GM23338 (cell line): ENCODE results near the gene NTM. TPM values are rescaled to one million over a fixed set of nuclear protein-coding genes. Genes with fewer than 3 reads are reported as not detected.

ENCODE experiments used
- ATAC-seq: fragments of 200-7000 bp; cut with Tn5 transposase; 3 replicates; pipeline ENCODE4 v1.9.1; 2020
- DNase-seq: peaks from one replicate; pipeline ENCODE4 v3.0.0-alpha.2; 2015; ENCODE audit warnings: low spot score
- H2AFZ ChIP-seq: fragments of 200-600 bp; sonication (generic); 2 replicates; pipeline ENCODE4 v1.8.0; 2016; ENCODE audit warnings: antibody characterized with exemption, mild to moderate bottlenecking, moderate library complexity
- H3F3A ChIP-seq: fragments of 200-600 bp; sonication (generic); replicated peaks from 2 replicates; pipeline ENCODE4 v1.8.0; 2017; ENCODE audit warnings: antibody characterized with exemption, mixed run types, low read depth
- H3K27ac ChIP-seq: fragments of 200-600 bp; sonication (generic); 2 replicates; pipeline ENCODE4 v1.6.1; 2016; ENCODE audit warnings: low read depth
- H3K27me3 ChIP-seq: fragments of 200-600 bp; sonication (generic); 2 replicates; pipeline ENCODE4 v1.8.0; 2016; ENCODE audit warnings: mild to moderate bottlenecking, mixed run types, moderate library complexity; ENCODE audit not compliant: insufficient read depth
- H3K36me3 ChIP-seq: fragments of 200-600 bp; sonication (generic); 2 replicates; pipeline ENCODE4 v1.8.0; 2016; ENCODE audit warnings: mild to moderate bottlenecking; ENCODE audit not compliant: insufficient read depth
- H3K4me1 ChIP-seq: fragments of 200-600 bp; sonication (generic); 2 replicates; pipeline ENCODE4 v1.8.0; 2016; ENCODE audit warnings: mild to moderate bottlenecking, moderate library complexity; ENCODE audit not compliant: insufficient read depth
- H3K4me2 ChIP-seq: fragments of 200-600 bp; sonication (generic); 2 replicates; pipeline ENCODE4 v1.7.1; 2017; ENCODE audit warnings: mixed run types
- H3K4me3 ChIP-seq: fragments of 200-600 bp; sonication (generic); 2 replicates; pipeline ENCODE4 v1.6.1; 2016; ENCODE audit warnings: mixed run types
- H3K79me2 ChIP-seq: fragments of 200-600 bp; sonication (generic); replicated peaks from 2 replicates; pipeline ENCODE4 v1.8.0; 2017; ENCODE audit warnings: mild to moderate bottlenecking; ENCODE audit not compliant: insufficient read depth
- H3K9me2 ChIP-seq: fragments of 200-600 bp; sonication (generic); 2 replicates; pipeline ENCODE4 v1.8.0; 2017; ENCODE audit not compliant: insufficient read depth
- H4K20me1 ChIP-seq: fragments of 200-600 bp; sonication (generic); replicated peaks from 2 replicates; pipeline ENCODE4 v1.8.0; 2017; ENCODE audit warnings: mild to moderate bottlenecking; ENCODE audit not compliant: insufficient read depth
- H3K27ac Mint-ChIP-seq: 2 replicates; pipeline ENCODE4 v1.8.0; 2020; ENCODE audit warnings: inconsistent platforms, mild to moderate bottlenecking, moderate library complexity, mixed read lengths
- H3K27me3 Mint-ChIP-seq: 3 replicates; pipeline ENCODE4 v1.8.0; 2022; ENCODE audit warnings: low read depth, mild to moderate bottlenecking, moderate library complexity, mixed read lengths, inconsistent platforms; ENCODE audit not compliant: insufficient read depth, poor library complexity
- H3K36me3 Mint-ChIP-seq: 3 replicates; pipeline ENCODE4 v1.8.0; 2021; ENCODE audit warnings: low read depth, mild to moderate bottlenecking, inconsistent platforms, moderate library complexity, mixed read lengths
- H3K4me1 Mint-ChIP-seq: 3 replicates; pipeline ENCODE4 v1.8.0; 2020; ENCODE audit warnings: mild to moderate bottlenecking, inconsistent platforms, mixed read lengths
- H3K4me3 Mint-ChIP-seq: 3 replicates; pipeline ENCODE4 v1.8.0; 2021; ENCODE audit warnings: moderate library complexity, mild to moderate bottlenecking, inconsistent platforms, mixed read lengths
- H3K9me3 Mint-ChIP-seq: 3 replicates; pipeline ENCODE4 v1.8.0; 2020; ENCODE audit warnings: moderate library complexity, mild to moderate bottlenecking, inconsistent platforms, mixed read lengths
- CTCF ChIP-seq, 2 experiments: fragments of 200-600 bp in 1 of 2; sonication (generic) in 1 of 2; conservative IDR thresholded peaks; 2 replicates each; pipeline versions ENCODE4 v1.5.1 to v1.6.1; 2016 to 2017; ENCODE audit warnings: antibody characterized with exemption in 2 of 2, low read depth in 2 of 2, mild to moderate bottlenecking in 2 of 2, moderate library complexity in 1 of 2
- ETS1 ChIP-seq: IDR thresholded peaks from 2 replicates; pipeline ENCODE4 v1.6.1; 2016; ENCODE audit warnings: antibody characterized with exemption
- JUNB ChIP-seq: IDR thresholded peaks from one replicate; pipeline ENCODE4 v1.6.1; 2016; ENCODE audit warnings: antibody characterized with exemption; ENCODE audit not compliant: unreplicated experiment
- NANOG ChIP-seq: IDR thresholded peaks from 2 replicates; pipeline ENCODE4 v1.6.1; 2016; ENCODE audit warnings: antibody characterized with exemption, borderline replicate concordance
- ZNF331 ChIP-seq: fragments of 250-450 bp; sonication (Bioruptor Pico); IDR thresholded peaks from 2 replicates; pipeline ENCODE4 v1.5.0; 2020; ENCODE audit warnings: low read depth, mild to moderate bottlenecking, moderate library complexity
- ZNF462 ChIP-seq: fragments of 250-450 bp; sonication (Bioruptor Pico); IDR thresholded peaks from 2 replicates; pipeline ENCODE4 v1.5.0; 2020; ENCODE audit warnings: mild to moderate bottlenecking, moderate library complexity
- polyA plus RNA-seq: library from polyadenylated mRNA; unstranded; fragments of >200 nt; fragmentation: Nextera tagmentation; extraction: Ambion mirVana; gene quantifications from 2 replicates; pipeline ENCODE4 v1.2.1, GENCODE V29; 2016
- total RNA-seq: library from RNA; depleted of rRNA; stranded (reverse); fragments of >200 nt; shearing (Covaris generic); gene quantifications from 2 replicates; pipeline ENCODE4 v1.2.3, GENCODE V29; 2014

Gene NTM
- total and polyA plus RNA-seq, 2 experiments from 2014 or later: 10.6 to 14.6 TPM

- Histone ChIP-seq H3K27me3 (no peaks in the 10 kb centered on the region), H3K36me3 (no peaks in the 10 kb centered on the region), H3F3A (no peaks in the 10 kb centered on the region), H3K27ac (no peak overlapping the region), H3K79me2 (no peaks in the 10 kb centered on the region), H3K4me2 (peak overlapping the region; percentile 24; the same call in 1 of the 2 replicates), H4K20me1 (no peaks in the 10 kb centered on the region), H3K9me2 (no peaks in the 10 kb centered on the region), H3K4me1 (peaks cover 32% of the 10 kb centered on the region), H2AFZ (no peak overlapping the region), H3K4me3 (no peak overlapping the region)
- Mint-ChIP-seq H3K27me3 (peaks cover 2% of the 10 kb centered on the region), H3K27ac (no peak overlapping the region), H3K36me3 (peaks cover 8% of the 10 kb centered on the region; the same call in 2 of the 3 replicates), H3K9me3 (no peaks in the 10 kb centered on the region), H3K4me1 (peaks cover 32% of the 10 kb centered on the region), H3K4me3 (no peak overlapping the region)
- no peak for TF ChIP-seq JUNB
- no peak for TF ChIP-seq ZNF331
- TF ChIP-seq NANOG: no peak
- TF ChIP-seq CTCF (conservative IDR thresholded peaks at IDR 0.05; ENCODE audit: low read depth in 2 of 2): no peak
- TF ChIP-seq ZNF462 (CRISPR knock-in tag): peak; percentile 67
- TF ChIP-seq ETS1: no peak
- DNase-seq: no peak
- peak; percentile 73 for ATAC-seq
Measured at GRCh38 chr11:131351848-131352247, 18.6 kb upstream of the NTM start.
